ENCODE data around the gene KCNT1. TPM values are rescaled to one million over a fixed set of nuclear protein-coding genes. Genes with fewer than 3 reads are reported as not detected.

The KCNT1 gene
- total RNA-seq, 4 donors from 2014 or later, result 0.21 TPM; not detected in 3

DNA sequence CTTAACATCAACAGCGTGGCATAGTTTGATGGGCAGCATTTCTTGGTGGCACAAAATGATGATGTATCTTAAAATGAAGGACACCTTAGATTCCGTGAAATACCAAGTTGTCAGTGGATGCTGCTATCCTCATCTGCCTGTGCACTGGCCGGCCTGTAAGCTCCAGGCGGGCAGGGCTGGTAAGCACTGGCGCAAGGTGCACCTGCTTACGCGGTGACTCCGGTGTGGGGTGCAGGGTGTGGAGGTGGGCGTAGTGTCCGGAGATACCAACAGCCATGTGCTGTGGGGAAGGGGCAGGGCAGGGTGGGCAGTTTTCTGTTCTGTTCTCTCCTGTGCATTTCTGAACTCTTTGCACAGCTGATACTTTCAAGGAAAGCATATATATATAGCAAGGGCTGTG is 101.5 kb downstream of the KCNT1 start:
- Histone ChIP-seq H3K36me3 (no peaks in the 10 kb centered on the region), H3K4me3 (replicated peaks in 1 of 3) (no peak overlapping the region), H3K9me3 (no peaks in the 10 kb centered on the region), H3K4me1 (no peaks in the 10 kb centered on the region), H3K27me3 (no peaks in the 10 kb centered on the region), H3K27ac (no peak overlapping the region)
- no peak for TF ChIP-seq POLR2A (IDR thresholded peaks at IDR 0.05)
- TF ChIP-seq, protein P1, sequence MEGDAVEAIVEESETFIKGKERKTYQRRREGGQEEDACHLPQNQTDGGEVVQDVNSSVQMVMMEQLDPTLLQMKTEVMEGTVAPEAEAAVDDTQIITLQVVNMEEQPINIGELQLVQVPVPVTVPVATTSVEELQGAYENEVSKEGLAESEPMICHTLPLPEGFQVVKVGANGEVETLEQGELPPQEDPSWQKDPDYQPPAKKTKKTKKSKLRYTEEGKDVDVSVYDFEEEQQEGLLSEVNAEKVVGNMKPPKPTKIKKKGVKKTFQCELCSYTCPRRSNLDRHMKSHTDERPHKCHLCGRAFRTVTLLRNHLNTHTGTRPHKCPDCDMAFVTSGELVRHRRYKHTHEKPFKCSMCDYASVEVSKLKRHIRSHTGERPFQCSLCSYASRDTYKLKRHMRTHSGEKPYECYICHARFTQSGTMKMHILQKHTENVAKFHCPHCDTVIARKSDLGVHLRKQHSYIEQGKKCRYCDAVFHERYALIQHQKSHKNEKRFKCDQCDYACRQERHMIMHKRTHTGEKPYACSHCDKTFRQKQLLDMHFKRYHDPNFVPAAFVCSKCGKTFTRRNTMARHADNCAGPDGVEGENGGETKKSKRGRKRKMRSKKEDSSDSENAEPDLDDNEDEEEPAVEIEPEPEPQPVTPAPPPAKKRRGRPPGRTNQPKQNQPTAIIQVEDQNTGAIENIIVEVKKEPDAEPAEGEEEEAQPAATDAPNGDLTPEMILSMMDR (IDR thresholded peaks at IDR 0.05), result no peak
- intact Hi-C loops (cut with DNase I), result no loop called here
- no peak for DNase-seq
- 93% methylated on average over 10 of the region's 10 CpGs for WGBS, 2 donors

DNA sequence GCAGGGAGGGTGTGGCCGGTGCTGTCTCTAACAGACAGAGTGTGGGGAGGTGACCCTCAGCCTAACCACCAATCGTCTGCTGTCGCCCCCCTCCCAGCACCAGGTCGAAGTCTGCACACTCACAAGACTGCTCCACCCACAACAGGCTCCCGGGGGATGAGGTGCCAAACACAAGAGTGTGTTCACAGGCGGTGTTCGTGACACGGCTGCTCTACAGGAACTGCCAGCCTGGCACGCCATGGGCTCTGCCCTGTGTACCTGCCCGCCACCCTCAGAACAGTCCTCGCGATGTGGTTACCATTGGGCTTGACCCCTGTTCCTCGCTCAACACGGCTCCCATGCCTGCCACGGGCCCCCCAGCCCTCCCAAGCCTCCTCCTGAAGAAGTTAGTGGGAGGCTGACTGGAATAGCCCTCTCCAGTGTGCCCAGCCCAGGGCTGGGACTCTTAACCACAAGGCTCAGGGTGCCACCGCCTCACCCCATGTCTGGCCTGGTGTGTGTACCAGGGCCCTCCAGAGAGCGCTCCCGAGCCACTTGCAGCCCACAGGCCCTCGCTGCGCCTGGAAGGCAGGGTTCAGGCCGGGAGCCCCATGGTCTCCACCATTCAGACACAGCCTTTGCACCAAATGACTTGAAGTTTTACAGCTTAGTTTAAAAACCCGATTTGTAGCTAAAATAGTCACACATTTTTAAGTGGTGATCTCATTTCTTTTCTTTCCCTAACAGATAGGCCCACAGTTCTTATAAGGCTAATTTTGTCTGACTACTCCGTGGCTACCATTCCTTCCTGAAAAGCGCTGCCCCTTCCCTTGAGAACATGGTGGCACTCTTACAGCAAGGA is 102.8 kb downstream of the KCNT1 start:
- intact Hi-C loops (cut with DNase I), result no loop called here
- 79 to 87% methylated on average over 15 to 24 of the region's 24 CpGs for WGBS, 2 donors
- Histone ChIP-seq H3K27me3 (no peaks in the 10 kb centered on the region), H3K27ac (no peak overlapping the region), H3K9me3 (no peaks in the 10 kb centered on the region), H3K4me1 (no peaks in the 10 kb centered on the region), H3K36me3 (peaks cover 0 to under 1% of the 10 kb centered on the region in 2 donors), H3K4me3 (replicated peaks in 1 of 3) (no peak overlapping the region)
- no peak for DNase-seq
- TF ChIP-seq, protein P1 (IDR thresholded peaks at IDR 0.05), result no peak
- no peak for TF ChIP-seq POLR2A (IDR thresholded peaks at IDR 0.05)

DNA sequence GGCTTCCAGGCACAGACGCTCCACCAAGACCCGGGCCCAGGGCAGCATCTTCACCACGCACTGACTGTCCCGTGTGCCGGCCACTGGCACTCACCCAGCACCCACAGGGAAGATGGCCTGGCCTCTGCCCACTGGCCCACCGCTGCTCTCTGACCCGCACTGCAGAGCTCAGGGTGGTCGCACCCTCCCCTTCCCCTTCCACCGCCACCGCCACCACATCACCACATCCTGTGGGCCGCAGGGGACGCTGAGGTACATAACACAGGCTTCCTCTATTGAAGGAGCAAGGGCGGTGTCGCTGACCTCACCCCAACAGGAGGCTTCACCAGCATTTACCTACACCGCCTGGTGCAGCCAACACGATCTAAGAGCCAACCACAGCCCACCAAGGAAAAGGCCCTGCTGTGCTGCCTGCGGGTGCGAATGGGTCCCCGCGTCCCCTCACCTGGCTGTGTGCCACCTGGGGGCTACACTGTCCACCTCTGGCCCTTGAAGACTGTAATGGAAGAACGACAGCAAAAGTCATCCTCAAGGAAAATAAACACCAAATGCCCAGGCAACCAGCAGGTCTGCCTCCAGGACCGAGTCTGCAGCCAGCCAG is 103.5 kb downstream of the KCNT1 start:
- Histone ChIP-seq H3K4me1 (no peaks in the 10 kb centered on the region), H3K9me3 (no peaks in the 10 kb centered on the region), H3K27ac (no peak overlapping the region), H3K4me3 (replicated peaks in 1 of 3) (no peak overlapping the region), H3K27me3 (no peaks in the 10 kb centered on the region), H3K36me3 (peaks cover 0 to 6% of the 10 kb centered on the region in 2 donors)
- no peak for DNase-seq
- TF ChIP-seq, protein P1 (IDR thresholded peaks at IDR 0.05), result no peak
- no peak for TF ChIP-seq POLR2A (IDR thresholded peaks at IDR 0.05)
- intact Hi-C loops (cut with DNase I), result no loop called here
- WGBS, 2 donors, result 88 to 91% methylated on average over 16 to 22 of the region's 22 CpGs

DNA sequence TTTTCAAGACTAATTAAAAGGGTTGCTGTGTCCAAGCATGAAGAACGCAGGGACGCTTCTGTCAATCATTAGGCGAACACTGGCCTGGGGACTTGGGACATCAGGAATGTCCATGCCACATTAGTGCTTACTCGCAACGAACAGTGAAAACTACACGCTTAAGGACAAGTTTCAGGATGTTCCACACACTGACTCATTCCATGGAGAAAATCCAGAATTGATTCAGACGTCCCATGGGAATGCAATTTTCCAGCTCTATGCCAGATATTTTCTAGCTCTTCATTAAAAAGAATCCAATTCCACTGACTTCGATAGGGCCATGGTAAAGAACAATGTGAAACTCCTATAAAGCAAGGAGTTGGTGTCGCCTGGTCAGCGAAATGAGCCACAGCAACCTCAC is 107.2 kb downstream of the KCNT1 start:
- Histone ChIP-seq H3K4me1 (no peaks in the 10 kb centered on the region), H3K9me3 (no peaks in the 10 kb centered on the region), H3K4me3 (replicated peaks in 1 of 3) (no peak overlapping the region), H3K27ac (no peak overlapping the region), H3K36me3 (peaks cover 16 to 18% of the 10 kb centered on the region in 2 donors), H3K27me3 (no peaks in the 10 kb centered on the region)
- intact Hi-C loops (cut with DNase I), result no loop called here
- DNase-seq, result no peak
- 79 to 83% methylated on average over 10 of the region's 10 CpGs for WGBS, 2 donors
- TF ChIP-seq, protein P1 (IDR thresholded peaks at IDR 0.05), result no peak
- TF ChIP-seq POLR2A (IDR thresholded peaks at IDR 0.05), result no peak

Data from thyroid gland (tissue), 4 donors.